HEK293 (cell line): ENCODE data around the gene APC2.

Source experiments
- CTCF ChIA-PET: fragments of 350-600 bp; formaldehyde crosslinking; extraction: SDS; loops from one replicate; lab custom pipeline; 2021; ENCODE audit warnings: antibody characterized with exemption; lab: Yijun Ruan, JAX
- POLR2A ChIA-PET: fragments of 300-600 bp; formaldehyde crosslinking; extraction: SDS; loops from one replicate; lab custom pipeline; 2020; ENCODE audit warnings: antibody characterized with exemption, inconsistent platforms; lab: Yijun Ruan, JAX
- H3K27ac ChIP-seq: fragments of 200-500 bp; sonication (Bioruptor generic); 2 replicates; pipeline ENCODE4 v1.5.1; 2014; ENCODE audit warnings: low read depth, low read length, control low read depth, inconsistent platforms; ENCODE audit errors: extremely low read depth
- H3K36me3 ChIP-seq, 2 experiments: fragments of 200-500 bp in 1 of 2; sonication (Bioruptor generic) in 1 of 2; 1 replicate in 1 of 2; 2 replicates in 1 of 2; pipeline ENCODE4 v1.5.1; 2014 to 2017; ENCODE audit warnings: inconsistent platforms in 2 of 2, low read length in 2 of 2; ENCODE audit not compliant: control insufficient read depth in 2 of 2, insufficient read depth in 1 of 2
- H3K4me1 ChIP-seq: fragments of 200-500 bp; sonication (Bioruptor generic); 2 replicates; pipeline ENCODE4 v1.5.1; 2014; ENCODE audit warnings: mild to moderate bottlenecking, low read length, inconsistent platforms; ENCODE audit not compliant: control insufficient read depth, insufficient read depth
- H3K4me3 ChIP-seq: 2 replicates; pipeline ENCODE4 v1.5.1; 2011; ENCODE audit warnings: low read depth, mild to moderate bottlenecking, control low read depth, low read length, moderate library complexity
- H3K9me3 ChIP-seq: fragments of 200-500 bp; sonication (Bioruptor generic); 2 replicates; pipeline ENCODE4 v1.5.1; 2014; ENCODE audit warnings: low read depth, low read length, inconsistent platforms; ENCODE audit not compliant: control insufficient read depth, insufficient read depth
- GLIS2 ChIP-seq: fragments of 450-650 bp; formaldehyde crosslinking; IDR thresholded peaks from 2 replicates; pipeline ENCODE4 v1.5.1; 2016; ENCODE audit warnings: missing biosample characterization, missing genetic modification characterization
- KLF1 ChIP-seq: fragments of 450-650 bp; formaldehyde crosslinking; IDR thresholded peaks from 2 replicates; pipeline ENCODE4 v1.5.1; 2016; ENCODE audit warnings: missing biosample characterization, missing genetic modification characterization
- ZBTB8A ChIP-seq: fragments of 450-650 bp; formaldehyde crosslinking; IDR thresholded peaks from 2 replicates; pipeline ENCODE4 v1.5.1; 2016; ENCODE audit warnings: missing biosample characterization, missing genetic modification characterization
- ZFP3 ChIP-seq: fragments of 450-650 bp; formaldehyde crosslinking; IDR thresholded peaks from 2 replicates; pipeline ENCODE4 v1.5.1; 2016; ENCODE audit warnings: low read depth, missing biosample characterization, missing genetic modification characterization
- ZNF184 ChIP-seq: fragments of 450-650 bp; IDR thresholded peaks from 2 replicates; pipeline ENCODE4 v1.5.1; 2018; ENCODE audit warnings: missing biosample characterization, mild to moderate bottlenecking, missing genetic modification characterization
- ZNF23 ChIP-seq: fragments of 450-650 bp; formaldehyde crosslinking; IDR thresholded peaks from 2 replicates; pipeline ENCODE4 v1.5.1; 2016; ENCODE audit warnings: missing biosample characterization, missing genetic modification characterization, borderline replicate concordance
- ZNF366 ChIP-seq: fragments of 450-650 bp; formaldehyde crosslinking; conservative IDR thresholded peaks from 2 replicates; pipeline ENCODE4 v1.5.1; 2016; ENCODE audit warnings: missing biosample characterization, missing genetic modification characterization
- ZNF394 ChIP-seq: fragments of 450-650 bp; formaldehyde crosslinking; IDR thresholded peaks from 2 replicates; pipeline ENCODE4 v1.5.1; 2016; ENCODE audit warnings: missing biosample characterization, missing genetic modification characterization, mild to moderate bottlenecking, moderate library complexity, borderline replicate concordance
- ZNF585B ChIP-seq: fragments of 450-650 bp; formaldehyde crosslinking; IDR thresholded peaks from 2 replicates; pipeline ENCODE4 v1.5.1; 2016; ENCODE audit warnings: missing biosample characterization, missing genetic modification characterization
- TF ChIP-seq, protein P1 (sequence below): fragments of 450-650 bp; formaldehyde crosslinking; conservative IDR thresholded peaks from 2 replicates; pipeline ENCODE4 v1.5.1; 2016; ENCODE audit warnings: low read depth, missing biosample characterization, missing genetic modification characterization
- TF ChIP-seq, protein P2 (sequence below): fragments of 450-650 bp; formaldehyde crosslinking; IDR thresholded peaks from 2 replicates; pipeline ENCODE4 v1.5.1; 2016; ENCODE audit warnings: missing biosample characterization, missing genetic modification characterization
- TF ChIP-seq, protein P3 (sequence below): fragments of 450-650 bp; formaldehyde crosslinking; IDR thresholded peaks from 2 replicates; pipeline ENCODE4 v1.5.1; 2017; ENCODE audit warnings: missing biosample characterization, missing genetic modification characterization
- TF ChIP-seq, protein P4 (sequence below): fragments of 450-650 bp; formaldehyde crosslinking; IDR thresholded peaks from 2 replicates; pipeline ENCODE4 v1.5.1; 2016; ENCODE audit warnings: missing biosample characterization, missing genetic modification characterization

APC2 gene

DNA sequence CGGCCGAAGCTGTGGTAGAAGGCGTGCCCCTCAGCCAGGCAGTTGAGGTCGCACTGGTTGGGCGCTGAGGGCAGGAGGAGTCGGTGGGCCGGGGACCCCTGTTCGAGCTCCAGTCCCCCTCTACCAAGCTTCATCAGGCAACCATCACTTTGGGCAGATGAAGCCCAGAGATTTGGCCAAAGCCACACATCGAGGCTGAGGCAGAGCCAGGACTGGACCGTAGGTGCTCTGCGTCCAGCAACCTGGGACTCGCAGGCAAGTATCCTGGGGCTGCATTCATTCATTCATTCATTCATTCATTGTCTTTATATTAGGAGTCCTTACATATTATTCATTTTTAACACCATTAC lies 58.6 kb downstream of the APC2 start (continued):
- TF ChIP-seq, protein P1, sequence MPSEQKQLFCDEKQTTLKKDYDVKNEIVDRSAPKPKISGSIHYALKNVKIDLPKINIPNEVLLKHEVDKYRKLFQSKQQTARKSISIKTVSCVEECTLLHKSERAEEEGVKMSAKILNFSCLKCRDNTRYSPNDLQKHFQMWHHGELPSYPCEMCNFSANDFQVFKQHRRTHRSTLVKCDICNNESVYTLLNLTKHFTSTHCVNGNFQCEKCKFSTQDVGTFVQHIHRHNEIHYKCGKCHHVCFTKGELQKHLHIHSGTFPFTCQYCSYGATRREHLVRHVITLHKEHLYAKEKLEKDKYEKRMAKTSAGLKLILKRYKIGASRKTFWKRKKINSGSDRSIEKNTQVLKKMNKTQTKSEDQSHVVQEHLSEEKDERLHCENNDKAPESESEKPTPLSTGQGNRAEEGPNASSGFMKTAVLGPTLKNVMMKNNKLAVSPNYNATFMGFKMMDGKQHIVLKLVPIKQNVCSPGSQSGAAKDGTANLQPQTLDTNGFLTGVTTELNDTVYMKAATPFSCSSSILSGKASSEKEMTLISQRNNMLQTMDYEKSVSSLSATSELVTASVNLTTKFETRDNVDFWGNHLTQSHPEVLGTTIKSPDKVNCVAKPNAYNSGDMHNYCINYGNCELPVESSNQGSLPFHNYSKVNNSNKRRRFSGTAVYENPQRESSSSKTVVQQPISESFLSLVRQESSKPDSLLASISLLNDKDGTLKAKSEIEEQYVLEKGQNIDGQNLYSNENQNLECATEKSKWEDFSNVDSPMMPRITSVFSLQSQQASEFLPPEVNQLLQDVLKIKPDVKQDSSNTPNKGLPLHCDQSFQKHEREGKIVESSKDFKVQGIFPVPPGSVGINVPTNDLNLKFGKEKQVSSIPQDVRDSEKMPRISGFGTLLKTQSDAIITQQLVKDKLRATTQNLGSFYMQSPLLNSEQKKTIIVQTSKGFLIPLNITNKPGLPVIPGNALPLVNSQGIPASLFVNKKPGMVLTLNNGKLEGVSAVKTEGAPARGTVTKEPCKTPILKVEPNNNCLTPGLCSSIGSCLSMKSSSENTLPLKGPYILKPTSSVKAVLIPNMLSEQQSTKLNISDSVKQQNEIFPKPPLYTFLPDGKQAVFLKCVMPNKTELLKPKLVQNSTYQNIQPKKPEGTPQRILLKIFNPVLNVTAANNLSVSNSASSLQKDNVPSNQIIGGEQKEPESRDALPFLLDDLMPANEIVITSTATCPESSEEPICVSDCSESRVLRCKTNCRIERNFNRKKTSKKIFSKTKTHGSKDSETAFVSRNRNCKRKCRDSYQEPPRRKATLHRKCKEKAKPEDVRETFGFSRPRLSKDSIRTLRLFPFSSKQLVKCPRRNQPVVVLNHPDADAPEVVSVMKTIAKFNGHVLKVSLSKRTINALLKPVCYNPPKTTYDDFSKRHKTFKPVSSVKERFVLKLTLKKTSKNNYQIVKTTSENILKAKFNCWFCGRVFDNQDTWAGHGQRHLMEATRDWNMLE = no peak
- TF ChIP-seq ZNF184 (tag by site-specific recombination) = no peak

DNA sequence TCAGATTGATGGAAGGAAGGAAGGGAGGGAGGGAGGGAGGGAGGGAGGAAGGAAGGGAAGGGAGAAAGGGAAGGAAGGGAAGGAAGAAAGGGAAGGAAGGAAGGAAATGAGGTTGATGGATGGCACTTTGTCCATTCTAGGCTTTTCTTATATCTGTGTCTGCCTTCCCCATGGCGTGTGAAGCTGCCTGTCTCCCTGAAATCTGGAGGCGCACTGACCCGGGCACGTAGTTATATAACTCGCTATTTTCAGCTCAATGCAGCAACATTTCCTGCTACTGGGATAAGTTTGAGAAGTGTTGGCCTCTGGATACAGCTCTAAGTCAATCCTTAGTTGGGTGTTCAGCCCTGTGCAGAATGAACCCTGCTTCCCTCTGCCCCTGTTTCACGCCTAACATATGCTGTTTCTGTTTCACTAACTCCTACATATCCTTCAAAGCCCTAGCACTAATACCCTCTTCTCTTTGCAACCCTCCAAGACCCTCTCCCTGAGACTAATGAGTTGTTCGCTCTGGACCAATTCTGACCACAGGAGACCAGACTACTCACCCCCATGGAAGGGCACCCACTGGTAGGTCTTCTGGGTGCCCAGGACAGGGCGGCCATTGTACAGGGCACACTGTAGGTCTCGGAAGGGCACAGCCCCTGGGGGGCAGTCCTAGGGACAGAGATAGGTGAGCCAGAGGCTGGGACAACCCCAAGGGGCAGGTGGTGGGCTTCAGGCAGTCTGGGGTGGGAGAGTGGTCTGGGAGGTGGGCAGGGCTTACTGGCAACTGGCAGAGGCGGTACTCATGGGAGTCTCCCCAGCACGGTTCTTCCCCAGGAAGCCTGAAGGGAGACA lies 59.9 kb downstream of the APC2 start:
- Histone ChIP-seq H3K27ac (no peak overlapping the region), H3K4me3 (no peak overlapping the region), H3K4me1 (no peaks in the 10 kb centered on the region), H3K9me3 (no peaks in the 10 kb centered on the region), H3K36me3 (no peaks in the 10 kb centered on the region)
- POLR2A ChIA-PET = no interaction called here
- CTCF ChIA-PET = interaction anchor here (0.7 to 1.3 kb wide), 2 partner anchors 36 to 232 kb away, joined by 3 read pairs; no protein-coding TSS in a partner anchor
- TF ChIP-seq, protein P2, sequence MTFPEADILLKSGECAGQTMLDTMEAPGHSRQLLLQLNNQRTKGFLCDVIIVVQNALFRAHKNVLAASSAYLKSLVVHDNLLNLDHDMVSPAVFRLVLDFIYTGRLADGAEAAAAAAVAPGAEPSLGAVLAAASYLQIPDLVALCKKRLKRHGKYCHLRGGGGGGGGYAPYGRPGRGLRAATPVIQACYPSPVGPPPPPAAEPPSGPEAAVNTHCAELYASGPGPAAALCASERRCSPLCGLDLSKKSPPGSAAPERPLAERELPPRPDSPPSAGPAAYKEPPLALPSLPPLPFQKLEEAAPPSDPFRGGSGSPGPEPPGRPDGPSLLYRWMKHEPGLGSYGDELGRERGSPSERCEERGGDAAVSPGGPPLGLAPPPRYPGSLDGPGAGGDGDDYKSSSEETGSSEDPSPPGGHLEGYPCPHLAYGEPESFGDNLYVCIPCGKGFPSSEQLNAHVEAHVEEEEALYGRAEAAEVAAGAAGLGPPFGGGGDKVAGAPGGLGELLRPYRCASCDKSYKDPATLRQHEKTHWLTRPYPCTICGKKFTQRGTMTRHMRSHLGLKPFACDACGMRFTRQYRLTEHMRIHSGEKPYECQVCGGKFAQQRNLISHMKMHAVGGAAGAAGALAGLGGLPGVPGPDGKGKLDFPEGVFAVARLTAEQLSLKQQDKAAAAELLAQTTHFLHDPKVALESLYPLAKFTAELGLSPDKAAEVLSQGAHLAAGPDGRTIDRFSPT (tag by site-specific recombination) = peak; percentile 46; the same call in 1 of the 2 replicates
- peak; percentile 47 for TF ChIP-seq ZNF366
- peak; percentile 22; the same call in 1 of the 2 replicates for TF ChIP-seq GLIS2 (tag by site-specific recombination)
- TF ChIP-seq ZFP3 (tag by site-specific recombination) = peak; percentile 99
- TF ChIP-seq ZBTB8A (tag by site-specific recombination) = peak; percentile 74
- TF ChIP-seq, protein P3, sequence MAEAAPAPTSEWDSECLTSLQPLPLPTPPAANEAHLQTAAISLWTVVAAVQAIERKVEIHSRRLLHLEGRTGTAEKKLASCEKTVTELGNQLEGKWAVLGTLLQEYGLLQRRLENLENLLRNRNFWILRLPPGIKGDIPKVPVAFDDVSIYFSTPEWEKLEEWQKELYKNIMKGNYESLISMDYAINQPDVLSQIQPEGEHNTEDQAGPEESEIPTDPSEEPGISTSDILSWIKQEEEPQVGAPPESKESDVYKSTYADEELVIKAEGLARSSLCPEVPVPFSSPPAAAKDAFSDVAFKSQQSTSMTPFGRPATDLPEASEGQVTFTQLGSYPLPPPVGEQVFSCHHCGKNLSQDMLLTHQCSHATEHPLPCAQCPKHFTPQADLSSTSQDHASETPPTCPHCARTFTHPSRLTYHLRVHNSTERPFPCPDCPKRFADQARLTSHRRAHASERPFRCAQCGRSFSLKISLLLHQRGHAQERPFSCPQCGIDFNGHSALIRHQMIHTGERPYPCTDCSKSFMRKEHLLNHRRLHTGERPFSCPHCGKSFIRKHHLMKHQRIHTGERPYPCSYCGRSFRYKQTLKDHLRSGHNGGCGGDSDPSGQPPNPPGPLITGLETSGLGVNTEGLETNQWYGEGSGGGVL = no peak

DNA sequence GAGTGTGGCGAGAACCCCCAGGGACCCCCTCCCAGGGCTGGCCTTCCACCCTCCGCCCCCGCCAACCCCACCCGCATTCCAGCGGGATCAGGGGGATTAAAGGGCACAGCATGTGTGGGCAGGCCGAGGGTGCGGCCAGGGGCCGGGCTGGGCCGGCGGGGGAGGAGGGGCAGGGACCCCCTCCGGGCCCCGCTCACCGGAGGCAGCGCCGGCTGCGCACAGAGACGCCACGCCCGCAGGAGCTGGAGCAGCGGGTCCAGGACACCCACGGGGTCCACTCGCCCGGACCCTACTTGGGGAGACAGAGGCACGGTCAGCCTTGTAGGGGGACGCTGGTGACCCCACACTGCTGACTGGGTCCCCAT lies 60.5 kb downstream of the APC2 start:
- Histone ChIP-seq H3K36me3 (no peaks in the 10 kb centered on the region), H3K27ac (no peak overlapping the region), H3K4me3 (no peak overlapping the region), H3K4me1 (no peaks in the 10 kb centered on the region), H3K9me3 (no peaks in the 10 kb centered on the region)
- CTCF ChIA-PET = no interaction called here
- TF ChIP-seq KLF1 (tag by site-specific recombination) (peak; percentile 58), ZNF585B (tag by site-specific recombination) (no peak), ZNF394 (tag by site-specific recombination) (no peak), ZNF23 (tag by site-specific recombination) (no peak)
- TF ChIP-seq, protein P4, sequence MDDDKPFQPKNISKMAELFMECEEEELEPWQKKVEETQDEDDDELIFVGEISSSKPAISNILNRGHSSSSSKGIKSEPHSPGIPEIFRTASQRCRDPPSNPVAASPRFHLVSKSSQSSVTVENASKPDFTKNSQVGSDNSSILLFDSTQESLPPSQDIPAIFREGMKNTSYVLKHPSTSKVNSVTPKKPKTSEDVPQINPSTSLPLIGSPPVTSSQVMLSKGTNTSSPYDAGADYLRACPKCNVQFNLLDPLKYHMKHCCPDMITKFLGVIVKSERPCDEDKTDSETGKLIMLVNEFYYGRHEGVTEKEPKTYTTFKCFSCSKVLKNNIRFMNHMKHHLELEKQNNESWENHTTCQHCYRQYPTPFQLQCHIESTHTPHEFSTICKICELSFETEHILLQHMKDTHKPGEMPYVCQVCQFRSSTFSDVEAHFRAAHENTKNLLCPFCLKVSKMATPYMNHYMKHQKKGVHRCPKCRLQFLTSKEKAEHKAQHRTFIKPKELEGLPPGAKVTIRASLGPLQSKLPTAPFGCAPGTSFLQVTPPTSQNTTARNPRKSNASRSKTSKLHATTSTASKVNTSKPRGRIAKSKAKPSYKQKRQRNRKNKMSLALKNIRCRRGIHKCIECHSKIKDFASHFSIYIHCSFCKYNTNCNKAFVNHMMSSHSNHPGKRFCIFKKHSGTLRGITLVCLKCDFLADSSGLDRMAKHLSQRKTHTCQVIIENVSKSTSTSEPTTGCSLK (tag by site-specific recombination) = no peak
- POLR2A ChIA-PET = no interaction called here
